Upper lobe of left lung (tissue), 6 donors: ENCODE measurements around the gene TSHZ2. TPM values are rescaled to one million over a fixed set of nuclear protein-coding genes. Genes with fewer than 3 reads are reported as not detected.
"Not testable (repeated sequence)": the region's sequence is repeated elsewhere in the genome, so short reads cannot be mapped to it uniquely, and the experiment has no call there.

Experiments used
- ATAC-seq, 2 donors: fragments of 200-7000 bp; cut with Tn5 transposase; one replicate each; pipeline ENCODE4 v1.9.1; 2022; ENCODE audit warnings: mild to moderate bottlenecking in 2 of 2, moderate library complexity in 2 of 2; ENCODE audit not compliant: low FRiP score in 2 of 2
- DNase-seq, 2 donors: peaks; one replicate each; pipeline ENCODE4 v3.0.0-alpha.2; 2019 to 2020
- H3K27ac ChIP-seq, 4 donors: fragments of 200-600 bp; sonication (generic); one replicate each; pipeline ENCODE4 v1.5.1; 2016 to 2019
- H3K27me3 ChIP-seq, 4 donors: fragments of 200-600 bp; sonication (generic); one replicate each; pipeline ENCODE4 v1.5.1; 2017 to 2019
- H3K36me3 ChIP-seq, 4 donors: fragments of 200-600 bp; sonication (generic); one replicate each; pipeline ENCODE4 v1.5.1; 2016 to 2019
- H3K4me1 ChIP-seq, 4 donors: fragments of 200-600 bp; sonication (generic); one replicate each; pipeline ENCODE4 v1.5.1; 2018 to 2019
- H3K4me3 ChIP-seq, 4 donors: fragments of 200-600 bp; sonication (generic); one replicate each; pipeline ENCODE4 v1.5.1; 2017 to 2019; ENCODE audit warnings: mild to moderate bottlenecking in 2 of 4, moderate library complexity in 1 of 4
- H3K9me3 ChIP-seq, 4 donors: fragments of 200-600 bp; sonication (generic); one replicate each; pipeline ENCODE4 v1.5.1; 2018 to 2019
- EP300 ChIP-seq, 4 donors: sonication (generic); formaldehyde crosslinking; IDR thresholded peaks; one replicate each; pipeline ENCODE4 v1.5.1; 2017; ENCODE audit warnings: antibody characterized with exemption in 4 of 4, control low read depth in 2 of 4
- POLR2A ChIP-seq, 4 donors: fragments of 450-650 bp; IDR thresholded peaks; one replicate each; pipeline ENCODE4 v1.5.1; 2016 to 2017; ENCODE audit warnings: antibody characterized with exemption in 4 of 4, mild to moderate bottlenecking in 2 of 4
- POLR2AphosphoS5 ChIP-seq, 2 donors: sonication (generic); formaldehyde crosslinking; IDR thresholded peaks; one replicate each; pipeline ENCODE4 v1.5.1; 2017; ENCODE audit warnings: antibody characterized with exemption in 2 of 2
- WGBS, 2 donors: methylation state at CpG; one replicate each; pipeline ENCODE4 v1.1.5; 2017 to 2018; 5-methylcytosine and 5-hydroxymethylcytosine counted together
- total RNA-seq, 6 donors: library from RNA; depleted of rRNA in 4 of 6; stranded (reverse); fragments of >200 nt in 4 of 6; gene quantifications; one replicate each; pipeline versions ENCODE4 v1.1.0 to v1.2.1, GENCODE V29; 2016 to 2021
- TF ChIP-seq, protein P1 (sequence below), 6 experiments: fragments of 450-650 bp in 4 of 6; fragments of 200-600 bp in 2 of 6; sonication (generic) in 2 of 6; IDR thresholded peaks; one replicate each; pipeline ENCODE4 v1.5.1; 2016 to 2019; ENCODE audit warnings: antibody characterized with exemption in 6 of 6
- donor health status: DM: no; HTN: no; CAD: no; lungs with moderate emphysema.
- donor health status: DM: no; HTN: yes; CAD: no; lungs with severe emphysema.

The TSHZ2 gene
- total RNA-seq, 6 donors from 2014 or later = 1.8 to 10.0 (median 3.2) TPM

DNA sequence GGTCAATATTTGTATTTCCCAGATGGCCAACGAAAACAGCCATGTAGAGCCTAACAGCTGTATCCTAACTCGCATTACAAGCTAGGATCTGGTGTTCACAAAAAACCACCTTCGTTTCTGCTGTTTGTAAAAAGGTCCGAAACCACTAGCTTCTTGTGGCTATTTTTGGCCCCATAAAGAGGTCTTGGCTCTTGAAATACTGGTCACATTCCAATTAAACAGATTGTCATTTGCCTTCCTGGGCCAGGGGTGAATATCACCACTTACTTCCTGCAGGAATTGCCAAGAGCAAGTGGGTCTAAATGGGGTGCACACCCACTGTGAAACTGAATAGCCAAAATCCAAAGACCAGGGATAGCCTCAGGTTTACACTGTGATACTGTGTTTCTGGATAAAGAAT is 48.2 kb downstream of the TSHZ2 start:
- WGBS, 2 donors = 64 to 72% methylated on average over 4 of the region's 4 CpGs
- no peaks in the 10 kb centered on the region for H3K36me3 ChIP-seq

DNA sequence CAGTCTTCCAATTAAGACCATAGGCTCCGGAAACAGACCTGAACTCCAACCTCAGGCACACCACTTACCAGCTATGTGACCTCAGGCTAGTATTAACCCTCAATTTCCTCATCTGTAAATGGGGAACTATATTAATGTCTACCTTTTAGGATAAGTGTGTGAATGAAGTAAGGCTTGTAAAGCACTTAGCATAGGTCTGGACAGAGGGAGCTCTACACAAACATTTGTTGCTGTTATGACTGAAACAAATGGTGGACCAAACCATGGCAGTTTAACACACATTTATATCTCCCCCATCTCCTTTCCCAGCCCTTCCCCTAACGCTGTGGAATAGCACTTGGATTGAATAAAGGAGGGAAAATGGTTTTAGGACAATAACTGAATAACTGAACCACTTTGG is 48.7 kb downstream of the TSHZ2 start:
- 69 to 83% methylated on average over 2 of the region's 2 CpGs for WGBS, 2 donors
- Histone ChIP-seq H3K36me3 (no peaks in the 10 kb centered on the region), H3K9me3 (no peaks in the 10 kb centered on the region), H3K27ac (no peak overlapping the region), H3K4me1 (no peaks in the 10 kb centered on the region), H3K4me3 (no peak overlapping the region), H3K27me3 (no peaks in the 10 kb centered on the region)
- ATAC-seq = no peak
- TF ChIP-seq, protein P1, sequence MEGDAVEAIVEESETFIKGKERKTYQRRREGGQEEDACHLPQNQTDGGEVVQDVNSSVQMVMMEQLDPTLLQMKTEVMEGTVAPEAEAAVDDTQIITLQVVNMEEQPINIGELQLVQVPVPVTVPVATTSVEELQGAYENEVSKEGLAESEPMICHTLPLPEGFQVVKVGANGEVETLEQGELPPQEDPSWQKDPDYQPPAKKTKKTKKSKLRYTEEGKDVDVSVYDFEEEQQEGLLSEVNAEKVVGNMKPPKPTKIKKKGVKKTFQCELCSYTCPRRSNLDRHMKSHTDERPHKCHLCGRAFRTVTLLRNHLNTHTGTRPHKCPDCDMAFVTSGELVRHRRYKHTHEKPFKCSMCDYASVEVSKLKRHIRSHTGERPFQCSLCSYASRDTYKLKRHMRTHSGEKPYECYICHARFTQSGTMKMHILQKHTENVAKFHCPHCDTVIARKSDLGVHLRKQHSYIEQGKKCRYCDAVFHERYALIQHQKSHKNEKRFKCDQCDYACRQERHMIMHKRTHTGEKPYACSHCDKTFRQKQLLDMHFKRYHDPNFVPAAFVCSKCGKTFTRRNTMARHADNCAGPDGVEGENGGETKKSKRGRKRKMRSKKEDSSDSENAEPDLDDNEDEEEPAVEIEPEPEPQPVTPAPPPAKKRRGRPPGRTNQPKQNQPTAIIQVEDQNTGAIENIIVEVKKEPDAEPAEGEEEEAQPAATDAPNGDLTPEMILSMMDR (IDR thresholded peaks at IDR 0.05) = no peak
- TF ChIP-seq POLR2AphosphoS5 (IDR thresholded peaks at IDR 0.05) (no peak), EP300 (IDR thresholded peaks at IDR 0.05) (no peak), POLR2A (IDR thresholded peaks at IDR 0.05) (no peak)
- no peak for DNase-seq

More for the DNA sequence above, 48.2 kb downstream of the TSHZ2 start:
- Histone ChIP-seq H3K4me1 (no peaks in the 10 kb centered on the region), H3K9me3 (no peaks in the 10 kb centered on the region), H3K27me3 (no peaks in the 10 kb centered on the region), H3K4me3 (no peak overlapping the region), H3K27ac (no peak overlapping the region)
- ATAC-seq (no peak), DNase-seq (no peak)
- TF ChIP-seq POLR2A (IDR thresholded peaks at IDR 0.05) (no peak), EP300 (IDR thresholded peaks at IDR 0.05) (no peak), POLR2AphosphoS5 (IDR thresholded peaks at IDR 0.05) (no peak)

DNA sequence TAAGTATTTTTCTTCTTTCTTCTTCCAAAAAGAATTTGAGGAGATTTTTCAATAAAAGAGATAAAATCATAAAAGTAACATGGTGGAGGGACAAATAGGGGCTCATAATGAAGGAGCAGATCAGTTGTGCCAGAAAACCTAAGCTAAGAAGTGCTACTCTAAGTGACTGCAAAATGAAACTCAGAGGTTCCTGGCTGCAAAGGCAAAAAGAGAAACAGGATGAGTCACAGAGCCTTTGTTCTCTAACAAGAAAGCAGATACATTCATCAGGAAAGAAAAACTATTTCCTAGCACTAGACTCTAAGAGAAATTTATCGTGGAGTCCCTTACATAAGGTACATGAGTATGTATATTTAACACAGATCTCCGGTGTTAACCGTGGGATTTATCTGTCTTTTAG is 49.8 kb downstream of the TSHZ2 start:
- 72 to 78% methylated on average over 3 of the region's 3 CpGs for WGBS, 2 donors
- Histone ChIP-seq H3K27me3 (no peaks in the 10 kb centered on the region), H3K36me3 (no peaks in the 10 kb centered on the region), H3K4me3 (no peak overlapping the region), H3K4me1 (no peaks in the 10 kb centered on the region), H3K27ac (no peak overlapping the region), H3K9me3 (no peaks in the 10 kb centered on the region)
- TF ChIP-seq EP300 (IDR thresholded peaks at IDR 0.05) = no peak
- TF ChIP-seq, protein P1 (IDR thresholded peaks at IDR 0.05) = no peak
- TF ChIP-seq POLR2AphosphoS5 (IDR thresholded peaks at IDR 0.05) = no peak
- no peak for TF ChIP-seq POLR2A (IDR thresholded peaks at IDR 0.05)
- ATAC-seq (no peak), DNase-seq (no peak)

DNA sequence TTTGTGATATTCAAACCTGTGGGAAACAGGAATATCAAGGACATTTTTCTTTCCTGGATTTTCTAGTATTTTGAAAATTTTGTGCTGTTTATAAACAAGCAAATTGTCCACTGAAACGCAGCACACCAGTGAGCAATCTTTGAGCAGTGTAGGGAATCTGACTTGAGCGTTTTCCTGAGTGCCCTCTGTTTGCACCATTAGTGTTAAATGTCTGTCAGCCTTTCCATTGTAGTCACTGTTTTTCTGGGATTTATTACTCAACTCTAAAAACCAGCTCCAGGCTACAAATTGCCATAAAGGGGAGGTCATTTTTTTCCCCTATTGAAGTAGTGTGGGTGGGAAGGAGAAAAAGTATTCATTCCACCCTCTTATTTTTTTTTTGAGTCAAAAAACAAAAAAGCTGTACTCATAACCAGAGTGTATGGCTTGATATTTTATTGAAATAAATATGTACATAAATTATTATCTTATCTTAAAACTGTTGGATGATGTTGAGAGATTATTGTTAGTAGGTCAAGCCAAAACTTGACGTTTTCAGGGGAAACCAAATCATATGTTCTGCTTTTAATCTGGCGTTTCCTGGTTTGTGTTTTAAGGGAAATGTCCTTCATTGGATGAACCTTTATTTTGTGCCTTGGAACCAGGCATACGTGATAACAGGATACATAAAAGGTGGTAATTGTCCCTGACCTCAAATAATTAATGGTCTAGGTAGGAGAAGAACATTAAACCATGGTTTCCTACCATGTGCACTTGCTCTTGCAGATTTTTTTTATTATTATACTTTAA is 51.8 kb downstream of the TSHZ2 start:
- no peaks in the 10 kb centered on the region for H3K27me3 ChIP-seq
- H3K4me3 ChIP-seq = no peak overlapping the region
- no peak overlapping the region for H3K27ac ChIP-seq
- whole genome bisulfite sequencing, 2 donors = 39 to 48% methylated on average over 5 of the region's 5 CpGs
- TF ChIP-seq POLR2A (IDR thresholded peaks at IDR 0.05) = no peak
- TF ChIP-seq, protein P1 (IDR thresholded peaks at IDR 0.05) = no peak
- no peak for TF ChIP-seq EP300 (IDR thresholded peaks at IDR 0.05)
- no peak for TF ChIP-seq POLR2AphosphoS5 (IDR thresholded peaks at IDR 0.05)
- H3K9me3 ChIP-seq = no peaks in the 10 kb centered on the region
- no peaks in the 10 kb centered on the region for H3K36me3 ChIP-seq
- DNase-seq = no peak
- no peaks in the 10 kb centered on the region for H3K4me1 ChIP-seq
- ATAC-seq = no peak

DNA sequence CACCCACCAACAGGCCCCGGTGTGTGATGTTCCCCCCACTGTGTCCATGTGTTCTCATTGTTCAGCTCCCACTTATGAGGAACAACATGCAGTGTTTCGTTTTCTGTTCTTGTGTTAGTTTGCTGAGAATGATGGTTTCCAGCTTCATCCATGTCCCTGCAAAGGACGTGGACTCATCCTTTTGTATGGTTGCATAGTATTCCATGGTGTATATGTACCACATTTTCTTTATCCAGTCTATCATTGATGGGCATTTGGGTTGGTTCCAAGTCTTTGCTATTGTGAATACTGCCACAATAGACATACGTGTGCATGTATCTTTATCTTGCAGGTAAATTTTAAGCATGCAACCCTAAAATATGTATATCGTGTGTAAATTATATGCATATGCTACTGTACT is 52.5 kb downstream of the TSHZ2 start:
- not testable (repeated sequence) for DNase-seq, H3K4me3 ChIP-seq, H3K9me3 ChIP-seq, H3K36me3 ChIP-seq, H3K4me1 ChIP-seq, H3K27ac ChIP-seq, H3K27me3 ChIP-seq, ATAC-seq
- WGBS, 2 donors = 89 to 96% methylated on average over 5 of the region's 5 CpGs

DNA sequence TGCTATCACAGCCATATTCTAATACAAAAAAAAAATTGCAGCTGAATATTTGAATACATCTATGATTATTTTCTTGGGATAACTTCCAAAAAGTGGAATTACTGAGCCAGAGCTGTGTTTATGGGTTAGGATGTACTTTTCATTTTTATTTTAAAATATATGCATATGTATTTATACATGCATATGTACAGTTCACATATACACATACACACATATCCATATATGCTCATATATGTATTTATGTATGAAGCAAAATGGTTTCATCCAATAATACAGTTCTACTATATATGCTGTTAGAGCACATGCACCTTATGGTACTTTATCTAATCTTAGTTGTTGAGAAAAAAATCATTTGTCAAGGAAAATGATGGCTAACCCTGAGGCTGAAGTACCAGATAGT is 54.9 kb downstream of the TSHZ2 start:
- Histone ChIP-seq H3K27ac (no peak overlapping the region), H3K4me3 (no peak overlapping the region), H3K4me1 (no peaks in the 10 kb centered on the region), H3K36me3 (no peaks in the 10 kb centered on the region), H3K9me3 (no peaks in the 10 kb centered on the region), H3K27me3 (no peaks in the 10 kb centered on the region)
- DNase-seq (no peak), ATAC-seq (no peak)
- no peak for TF ChIP-seq EP300 (IDR thresholded peaks at IDR 0.05)
- TF ChIP-seq, protein P1 (IDR thresholded peaks at IDR 0.05) = no peak
- TF ChIP-seq POLR2A (IDR thresholded peaks at IDR 0.05) = no peak
- TF ChIP-seq POLR2AphosphoS5 (IDR thresholded peaks at IDR 0.05) = no peak
